Inflammatory macrophage treated with lipopolysaccharide for 1 hour (primary cell): ENCODE results near the gene SYCP2.

Experiments
- DNase-seq, 2 donors: peaks; one replicate each; pipeline ENCODE4 v3.0.0-alpha.2; 2020 to 2022

Gene SYCP2

DNA sequence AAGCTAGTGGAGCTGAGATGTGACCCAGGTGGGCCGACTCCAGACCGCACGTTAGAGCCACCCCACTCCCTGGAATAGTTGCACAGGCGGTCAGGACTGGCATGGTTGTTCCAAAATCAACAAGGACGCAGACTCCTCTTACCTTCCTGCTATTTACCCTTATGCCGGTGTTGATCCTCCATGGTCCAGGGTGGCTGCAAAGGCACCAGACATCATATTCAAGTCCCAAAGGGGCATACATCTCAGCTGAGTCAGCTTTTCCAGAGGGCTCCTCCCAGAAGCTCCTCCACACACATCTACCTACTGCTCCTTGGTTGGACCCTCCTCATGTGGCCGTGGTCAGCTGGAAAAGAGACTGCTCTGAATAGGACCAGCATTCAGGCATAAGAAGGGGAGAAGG is 112.2 kb downstream of the SYCP2 start:
- DNase-seq, result no peak

DNA sequence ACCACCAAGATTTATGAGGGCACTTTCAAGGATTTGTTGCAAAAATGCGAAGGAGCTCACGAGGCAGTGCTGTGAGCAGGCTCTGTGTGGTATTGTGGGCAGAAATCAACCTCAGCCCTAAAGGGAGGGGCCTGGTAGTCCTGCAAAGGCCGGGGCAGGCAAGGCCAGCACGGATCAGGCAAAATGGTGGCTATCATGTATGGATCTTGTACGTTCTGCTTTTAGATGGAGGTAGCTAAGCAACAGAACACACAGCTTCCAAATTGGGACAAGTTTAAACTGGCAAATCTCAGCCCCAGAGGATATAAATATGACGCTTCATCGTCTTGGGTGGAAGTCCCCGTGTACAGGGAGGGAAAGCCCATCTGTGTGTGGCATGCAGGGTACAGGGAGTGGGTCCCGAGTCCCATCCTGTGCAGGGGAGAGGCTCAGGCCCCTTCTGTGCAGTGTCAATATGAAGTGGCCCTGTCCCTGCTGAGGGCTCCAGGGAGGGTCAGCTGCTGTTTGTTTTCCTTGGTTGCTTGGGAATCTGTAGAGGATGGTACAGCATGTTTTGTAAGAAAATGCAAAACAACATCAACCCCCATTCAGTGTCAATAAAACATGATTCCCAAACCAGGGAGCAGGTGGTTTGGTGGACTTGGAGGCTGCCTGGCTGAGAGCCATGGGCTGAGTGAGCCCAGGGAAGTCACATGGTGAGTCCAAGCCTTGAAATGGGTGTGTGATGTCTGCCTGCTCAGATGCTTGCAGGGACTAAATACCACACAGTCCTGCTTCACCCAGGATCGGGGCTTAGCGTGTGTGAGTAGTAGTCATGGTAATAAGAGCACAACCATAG is 113.0 kb downstream of the SYCP2 start:
- no peak for DNase-seq

DNA sequence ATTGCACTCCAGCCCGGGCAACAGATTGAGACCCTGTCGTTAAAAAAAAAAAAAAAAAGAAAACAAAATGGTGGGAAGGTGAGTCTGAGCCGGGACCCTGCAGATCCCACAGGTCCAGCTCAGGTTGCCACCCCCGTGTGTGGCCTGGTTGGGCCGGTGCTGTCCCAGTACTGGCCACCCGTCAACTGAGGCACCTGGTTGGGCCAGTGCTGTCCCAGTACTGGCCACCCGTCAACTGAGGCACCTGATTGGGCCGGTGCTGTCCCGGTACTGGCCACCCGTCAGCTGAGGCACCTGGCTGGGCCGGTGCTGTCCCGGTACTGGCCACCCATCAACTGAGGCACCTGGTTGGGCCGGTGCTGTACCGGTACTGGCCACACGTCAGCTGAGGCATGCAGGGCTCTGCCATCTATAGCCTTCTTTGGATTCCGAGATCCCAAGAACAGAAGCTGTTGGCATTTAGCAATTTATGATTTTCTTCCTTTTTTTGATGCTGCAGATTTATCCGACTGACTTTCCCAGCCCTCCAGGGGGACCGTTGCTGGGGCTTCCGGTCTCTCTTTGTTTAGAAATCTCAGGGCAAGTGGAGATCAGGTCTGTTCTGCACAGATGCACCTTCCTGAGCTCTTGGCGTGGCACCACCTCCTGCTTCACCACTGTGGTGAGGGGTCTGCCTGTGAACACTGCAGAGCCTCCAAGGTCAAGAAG is 113.8 kb downstream of the SYCP2 start:
- no peak for DNase-seq

DNA sequence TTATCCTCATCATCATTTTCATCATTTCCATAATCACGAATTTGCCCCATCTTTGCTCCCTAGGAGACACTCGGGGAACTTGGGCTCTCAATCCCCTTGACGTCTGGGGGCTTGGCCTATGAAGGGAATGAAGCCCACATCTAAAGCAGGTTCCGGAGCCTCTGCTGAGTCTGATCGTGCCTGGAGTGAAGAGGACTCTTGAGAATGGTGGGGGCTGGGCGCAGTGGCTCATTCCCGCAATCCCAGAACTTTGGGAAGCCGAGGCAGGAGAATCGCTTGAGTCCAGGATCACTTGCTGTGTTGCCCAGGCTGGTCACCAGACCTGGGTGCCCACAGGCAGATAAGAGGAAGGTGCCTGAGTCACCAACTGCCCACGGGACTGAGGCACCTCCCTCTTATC is 114.5 kb downstream of the SYCP2 start:
- no peak for DNase-seq

DNA sequence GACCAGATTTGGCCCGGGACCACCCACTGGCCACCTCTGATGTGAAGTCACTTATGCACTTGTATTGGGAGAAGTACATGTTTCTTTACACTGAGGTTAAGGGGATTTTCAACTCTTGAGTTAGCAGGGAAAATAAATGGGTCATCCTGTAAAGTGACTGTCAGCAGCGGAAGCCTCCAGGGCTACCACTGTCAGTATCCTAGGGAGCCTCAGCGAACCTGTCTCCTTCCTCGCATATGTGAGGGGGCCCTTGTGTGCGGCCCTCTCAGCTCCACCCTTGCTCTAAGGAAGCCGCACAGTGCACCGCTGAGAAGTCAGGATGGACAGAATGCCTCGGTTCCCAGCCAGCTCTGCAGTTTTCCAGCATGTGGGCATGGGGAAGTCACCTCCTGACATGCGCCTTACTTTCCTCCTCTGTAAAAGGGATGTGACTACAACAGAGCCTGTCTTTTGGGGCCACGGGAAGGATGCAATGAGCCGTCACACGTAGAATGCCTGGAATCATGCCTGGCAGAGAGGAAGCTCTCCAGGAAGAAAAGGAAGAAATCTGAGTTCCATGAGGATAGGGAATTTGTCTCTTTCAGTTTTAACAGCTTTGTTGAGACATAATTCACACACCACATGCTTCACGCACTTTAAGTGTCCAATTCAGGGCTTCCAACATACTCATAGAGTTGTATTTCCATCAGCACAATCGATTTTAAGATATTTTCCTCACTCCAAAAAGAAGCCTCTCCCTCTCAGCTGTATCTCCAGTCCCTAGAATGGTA is 115.4 kb downstream of the SYCP2 start:
- no peak for DNase-seq

DNA sequence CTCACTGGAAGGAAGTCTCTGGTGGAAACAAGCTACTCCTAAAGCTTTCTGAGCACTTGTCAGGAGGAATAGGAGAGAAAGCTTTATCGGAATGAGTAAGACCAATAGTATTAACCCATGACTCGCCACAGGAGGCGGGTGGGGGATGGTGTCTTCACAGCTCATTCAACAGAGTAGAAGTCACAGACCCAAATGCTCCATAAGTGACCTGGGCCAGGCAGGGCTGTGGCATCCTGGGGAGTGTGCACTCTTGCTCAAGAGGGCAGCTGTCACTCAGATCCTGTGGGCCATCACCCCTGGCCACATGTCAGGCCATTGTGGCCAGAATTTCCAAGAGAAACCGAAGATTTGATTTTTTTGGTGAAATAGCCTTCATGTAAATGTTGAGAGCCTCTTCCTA is 116.0 kb downstream of the SYCP2 start:
- DNase-seq, result no peak

DNA sequence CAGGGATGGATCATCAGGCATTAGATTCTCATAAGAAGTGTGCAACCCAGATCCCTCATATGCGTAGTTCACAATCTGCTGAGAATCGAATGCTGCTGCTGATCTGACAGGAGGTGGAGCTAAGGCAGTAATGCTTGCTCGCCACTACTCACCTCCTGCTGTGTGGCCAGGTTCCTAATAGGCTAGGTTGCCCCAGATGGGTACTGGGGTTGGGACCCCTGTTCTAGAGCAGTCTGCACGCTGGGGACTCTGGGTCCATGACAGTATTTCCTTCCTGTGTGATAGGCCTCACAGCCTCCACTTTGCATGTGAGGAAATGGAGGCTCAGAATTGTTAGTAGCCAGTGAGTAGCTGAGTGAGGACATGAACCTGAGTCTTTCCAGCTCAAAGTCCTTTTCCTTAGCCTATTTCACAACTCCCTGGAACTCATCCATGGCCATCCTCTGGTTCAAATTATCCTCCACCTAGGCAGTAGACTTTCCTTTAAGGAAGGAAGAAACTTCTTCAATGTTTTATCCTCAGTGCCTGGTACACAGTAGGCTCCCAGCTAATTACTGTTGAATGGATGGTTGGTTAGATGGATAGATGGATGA is 117.2 kb downstream of the SYCP2 start:
- no peak for DNase-seq

DNA sequence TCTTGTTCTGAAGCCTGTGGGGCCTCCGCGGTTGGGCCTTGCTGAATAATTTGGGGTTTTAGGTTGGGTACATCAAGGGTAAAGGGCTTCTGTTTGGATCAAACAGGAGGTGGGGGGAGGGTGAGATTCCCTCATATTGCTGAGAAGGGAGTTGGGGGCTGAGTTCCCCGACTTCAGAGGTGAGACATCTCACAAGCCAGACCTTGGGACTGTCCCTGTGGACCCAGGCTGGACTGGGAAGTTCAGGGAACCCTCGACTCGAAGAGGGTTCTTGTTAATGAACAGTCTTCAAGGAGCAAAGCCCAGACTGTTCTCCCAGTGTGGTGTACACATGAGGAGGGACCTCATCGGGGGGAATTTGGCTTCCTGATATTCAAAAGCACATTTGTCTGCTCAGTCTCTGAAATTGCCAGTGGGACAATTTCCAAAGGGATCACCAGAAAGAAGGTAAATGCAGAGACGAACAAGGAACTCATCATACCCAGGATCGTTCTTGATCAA is 118.5 kb downstream of the SYCP2 start:
- DNase-seq, result no peak

DNA sequence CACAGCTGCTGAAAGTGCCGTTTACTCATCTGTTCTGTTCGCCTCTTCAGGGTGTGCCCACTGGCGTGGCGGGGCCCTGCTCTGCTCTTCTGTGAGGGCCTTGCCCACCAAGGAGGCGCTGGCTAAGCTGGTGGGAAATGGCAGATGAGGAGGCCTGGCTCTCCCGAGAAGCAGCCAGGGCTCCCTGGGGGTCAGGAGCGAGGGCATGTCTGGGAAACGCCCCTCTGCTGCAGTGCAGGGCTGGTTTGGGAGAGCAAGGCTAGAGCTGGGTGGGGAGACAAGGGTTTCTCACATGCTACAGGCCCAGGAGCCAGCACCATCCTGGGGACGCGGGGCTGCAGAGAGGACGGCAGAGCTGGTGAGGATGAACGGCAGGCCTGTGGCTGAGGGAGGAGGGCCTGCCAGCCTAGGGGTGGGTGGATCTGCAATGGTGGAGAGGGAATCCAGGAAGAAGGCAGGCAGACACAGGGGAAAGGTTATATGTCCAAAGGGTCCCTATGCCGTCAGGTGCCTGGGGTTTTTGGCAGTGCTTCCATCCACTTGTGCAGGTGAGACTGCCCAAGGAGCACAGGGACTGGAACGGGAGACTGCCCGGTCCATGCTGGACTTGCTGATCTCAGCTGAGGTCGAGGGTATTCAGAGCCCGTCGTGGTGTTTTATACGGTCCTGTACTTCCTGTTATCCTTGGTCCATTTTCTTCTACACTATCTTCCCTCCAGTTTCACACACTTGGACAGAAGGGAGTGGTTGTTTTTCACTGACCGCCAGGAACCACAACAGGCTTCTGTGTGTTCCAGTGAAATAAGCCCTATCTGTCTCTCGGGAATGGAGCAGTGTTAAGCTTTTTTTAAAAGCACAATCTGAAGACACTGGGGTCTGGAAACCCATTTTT is 119.2 kb downstream of the SYCP2 start:
- no peak for DNase-seq
